Esophagus squamous epithelium (tissue), 4 donors: ENCODE measurements around the gene BRK1.
"Not testable (repeated sequence)": the region's sequence is repeated elsewhere in the genome, so short reads cannot be mapped to it uniquely, and the experiment has no call there.

Source experiments
- POLR2A ChIP-seq, 4 donors: fragments of 450-650 bp; IDR thresholded peaks; one replicate each; pipeline ENCODE4 v1.6.1; 2017; ENCODE audit warnings: antibody characterized with exemption in 4 of 4, mild to moderate bottlenecking in 4 of 4, moderate library complexity in 3 of 4
- TF ChIP-seq, protein P1 (sequence below), 6 experiments: fragments of 450-650 bp in 4 of 6; fragments of 200-600 bp in 2 of 6; sonication (generic) in 2 of 6; IDR thresholded peaks; one replicate each; pipeline ENCODE4 v1.5.1; 2016 to 2019; ENCODE audit warnings: antibody characterized with exemption in 6 of 6, mild to moderate bottlenecking in 4 of 6, moderate library complexity in 4 of 6

DNA sequence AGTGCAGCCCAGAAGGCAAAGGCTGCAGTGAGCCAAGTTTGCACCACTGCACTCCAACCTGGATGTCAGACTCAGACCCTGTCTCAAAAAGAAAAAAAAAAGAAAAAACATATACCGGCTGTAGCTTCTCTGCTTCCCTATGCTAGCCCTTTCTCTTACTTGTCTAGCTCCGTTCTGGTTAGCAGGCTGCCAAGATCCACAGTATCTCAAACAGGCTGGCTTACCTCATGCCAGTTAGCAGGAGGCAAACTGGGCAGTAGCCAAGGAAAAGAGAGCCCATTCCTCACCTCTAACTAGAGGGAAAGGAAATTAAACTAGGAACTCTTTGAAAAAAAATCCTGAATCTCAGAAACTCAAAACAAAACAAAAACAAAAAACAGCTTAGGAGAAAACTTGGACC is 24.1 kb upstream of the BRK1 start:
- TF ChIP-seq, protein P1, sequence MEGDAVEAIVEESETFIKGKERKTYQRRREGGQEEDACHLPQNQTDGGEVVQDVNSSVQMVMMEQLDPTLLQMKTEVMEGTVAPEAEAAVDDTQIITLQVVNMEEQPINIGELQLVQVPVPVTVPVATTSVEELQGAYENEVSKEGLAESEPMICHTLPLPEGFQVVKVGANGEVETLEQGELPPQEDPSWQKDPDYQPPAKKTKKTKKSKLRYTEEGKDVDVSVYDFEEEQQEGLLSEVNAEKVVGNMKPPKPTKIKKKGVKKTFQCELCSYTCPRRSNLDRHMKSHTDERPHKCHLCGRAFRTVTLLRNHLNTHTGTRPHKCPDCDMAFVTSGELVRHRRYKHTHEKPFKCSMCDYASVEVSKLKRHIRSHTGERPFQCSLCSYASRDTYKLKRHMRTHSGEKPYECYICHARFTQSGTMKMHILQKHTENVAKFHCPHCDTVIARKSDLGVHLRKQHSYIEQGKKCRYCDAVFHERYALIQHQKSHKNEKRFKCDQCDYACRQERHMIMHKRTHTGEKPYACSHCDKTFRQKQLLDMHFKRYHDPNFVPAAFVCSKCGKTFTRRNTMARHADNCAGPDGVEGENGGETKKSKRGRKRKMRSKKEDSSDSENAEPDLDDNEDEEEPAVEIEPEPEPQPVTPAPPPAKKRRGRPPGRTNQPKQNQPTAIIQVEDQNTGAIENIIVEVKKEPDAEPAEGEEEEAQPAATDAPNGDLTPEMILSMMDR (IDR thresholded peaks at IDR 0.05), result not testable (repeated sequence)
- not testable (repeated sequence) for TF ChIP-seq POLR2A (IDR thresholded peaks at IDR 0.05)
